Measurements from ENCODE around the gene OTOP3.

- TF ChIP-seq CTCF (IDR thresholded peaks at IDR 0.05 in 8 of 11, conservative IDR thresholded peaks at IDR 0.05 in 3 of 11) (no peak), POLR2AphosphoS5 (IDR thresholded peaks at IDR 0.05) (no peak), POLR2A (IDR thresholded peaks at IDR 0.05) (no peak)
Observed at GRCh38 chr17:74990581-74991105, 54.9 kb downstream of the OTOP3 start.
